ENCODE results near the gene ADISSP. TPM values are rescaled to one million over a fixed set of nuclear protein-coding genes. Genes with fewer than 3 reads are reported as not detected.
A peak's percentile ranks its signal among the peaks of the same experiment; 100 is the strongest.

The ADISSP gene
- total and polyA plus RNA-seq, 2 of the 8 experiments (the other 6 are each of a cell fraction or from before 2014, with no cell fraction given): 111 to 141 TPM

- TF ChIP-seq HDAC2 (IDR thresholded peaks at IDR 0.05; ENCODE audit: borderline replicate concordance in 1 of 2, low read depth in 2 of 2, low read length in 2 of 2): no peak; a peak in 1 of 4 replicates
- TF ChIP-seq KDM4A (IDR thresholded peaks at IDR 0.05; ENCODE audit: low read depth, low read length, severe bottlenecking): peak; percentile 64
- no peak for TF ChIP-seq SP2 (IDR thresholded peaks at IDR 0.05; ENCODE audit: low read length)
- TF ChIP-seq CBX5 (IDR thresholded peaks at IDR 0.05; ENCODE audit: low read depth, low read length): no peak
- no peak for TF ChIP-seq ATF3 (IDR thresholded peaks at IDR 0.05; ENCODE audit: insufficient read depth, low read depth, low read length)
- no peak; the same call in 1 of the 2 replicates for TF ChIP-seq CREB1 (IDR thresholded peaks at IDR 0.05)
- TF ChIP-seq CEBPB (IDR thresholded peaks at IDR 0.05; ENCODE audit: low read depth, low read length): no peak
- TF ChIP-seq TAF1 (IDR thresholded peaks at IDR 0.05; ENCODE audit: low read depth, low read length): 0 out of 2 replicates have a peak, but pooled peaks have one; percentile 33
- TF ChIP-seq KDM1A (IDR thresholded peaks at IDR 0.05; ENCODE audit: borderline replicate concordance, low read length): 0 out of 2 replicates have a peak, but pooled peaks have one; percentile 20
- no peak for TF ChIP-seq YY1 (IDR thresholded peaks at IDR 0.05; ENCODE audit: low read depth, low read length)
Measured at GRCh38 chr20:3744806-3745685, 22.5 kb downstream of the ADISSP start (continued).
